PFSK-1 (cell line): ENCODE data around the gene BTAF1.

Source experiments
- SIN3A ChIP-seq: IDR thresholded peaks from 2 replicates; pipeline ENCODE4 v1.6.1; 2012; ENCODE audit warnings: mild to moderate bottlenecking, low read length, moderate library complexity, borderline replicate concordance; ENCODE audit not compliant: insufficient read depth
- TF ChIP-seq, protein P1 (sequence below), 2 experiments: IDR thresholded peaks; 2 replicates each; pipeline versions ENCODE4 v1.6.1 to v1.8.0; 2011 to 2012; ENCODE audit warnings: low read depth in 2 of 2, low read length in 2 of 2, control low read depth in 1 of 2, inconsistent platforms in 1 of 2, mild to moderate bottlenecking in 1 of 2, moderate library complexity in 1 of 2; ENCODE audit not compliant: insufficient read depth in 1 of 2

GRCh38 chr10:91896212-91896756, 27.3 kb upstream of the BTAF1 start:
- TF ChIP-seq, protein P1, sequence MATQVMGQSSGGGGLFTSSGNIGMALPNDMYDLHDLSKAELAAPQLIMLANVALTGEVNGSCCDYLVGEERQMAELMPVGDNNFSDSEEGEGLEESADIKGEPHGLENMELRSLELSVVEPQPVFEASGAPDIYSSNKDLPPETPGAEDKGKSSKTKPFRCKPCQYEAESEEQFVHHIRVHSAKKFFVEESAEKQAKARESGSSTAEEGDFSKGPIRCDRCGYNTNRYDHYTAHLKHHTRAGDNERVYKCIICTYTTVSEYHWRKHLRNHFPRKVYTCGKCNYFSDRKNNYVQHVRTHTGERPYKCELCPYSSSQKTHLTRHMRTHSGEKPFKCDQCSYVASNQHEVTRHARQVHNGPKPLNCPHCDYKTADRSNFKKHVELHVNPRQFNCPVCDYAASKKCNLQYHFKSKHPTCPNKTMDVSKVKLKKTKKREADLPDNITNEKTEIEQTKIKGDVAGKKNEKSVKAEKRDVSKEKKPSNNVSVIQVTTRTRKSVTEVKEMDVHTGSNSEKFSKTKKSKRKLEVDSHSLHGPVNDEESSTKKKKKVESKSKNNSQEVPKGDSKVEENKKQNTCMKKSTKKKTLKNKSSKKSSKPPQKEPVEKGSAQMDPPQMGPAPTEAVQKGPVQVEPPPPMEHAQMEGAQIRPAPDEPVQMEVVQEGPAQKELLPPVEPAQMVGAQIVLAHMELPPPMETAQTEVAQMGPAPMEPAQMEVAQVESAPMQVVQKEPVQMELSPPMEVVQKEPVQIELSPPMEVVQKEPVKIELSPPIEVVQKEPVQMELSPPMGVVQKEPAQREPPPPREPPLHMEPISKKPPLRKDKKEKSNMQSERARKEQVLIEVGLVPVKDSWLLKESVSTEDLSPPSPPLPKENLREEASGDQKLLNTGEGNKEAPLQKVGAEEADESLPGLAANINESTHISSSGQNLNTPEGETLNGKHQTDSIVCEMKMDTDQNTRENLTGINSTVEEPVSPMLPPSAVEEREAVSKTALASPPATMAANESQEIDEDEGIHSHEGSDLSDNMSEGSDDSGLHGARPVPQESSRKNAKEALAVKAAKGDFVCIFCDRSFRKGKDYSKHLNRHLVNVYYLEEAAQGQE (IDR thresholded peaks at IDR 0.05; ENCODE audit: insufficient read depth in 1 of 2, low read depth in 2 of 2, low read length in 2 of 2): no peak
- TF ChIP-seq SIN3A: no peak
